Left lobe of liver (tissue), 2 donors: ENCODE data around the gene SLC35F4. TPM values are rescaled to one million over a fixed set of nuclear protein-coding genes. Genes with fewer than 3 reads are reported as not detected.
"Not testable (repeated sequence)": the region's sequence is repeated elsewhere in the genome, so short reads cannot be mapped to it uniquely, and the experiment has no call there.

Experiments
- ATAC-seq: fragments of 200-7000 bp; cut with Tn5 transposase; one replicate; pipeline ENCODE4 v1.9.1; 2020; ENCODE audit warnings: mild to moderate bottlenecking, moderate library complexity
- DNase-seq: peaks from one replicate; pipeline ENCODE4 v3.0.0-alpha.2; 2020; ENCODE audit warnings: low spot score
- total RNA-seq: library from RNA; stranded (reverse); gene quantifications from one replicate; pipeline ENCODE4 v1.2.1, GENCODE V29; 2021
- donor health status: DM: no; HTN: no; CAD: no; lungs with moderate emphysema.
- donor health status: DM: no; HTN: yes; CAD: no.

The SLC35F4 gene
- total RNA-seq, 1 donor from 2014 or later: not detected

GRCh38 chr14:57811998-57812546 lies 53.8 kb downstream of the SLC35F4 start:
- DNase-seq (no peak), ATAC-seq (no peak)

GRCh38 chr14:57809808-57810207 lies 56.1 kb downstream of the SLC35F4 start:
- DNase-seq: no peak
- no peak for ATAC-seq

- DNase-seq: no peak
- ATAC-seq: no peak
Measured at GRCh38 chr14:57797160-57797559, 68.7 kb downstream of the SLC35F4 start.

- DNase-seq (no peak), ATAC-seq (no peak)
Measured at GRCh38 chr14:57796556-57796955, 69.3 kb downstream of the SLC35F4 start.

- no peak for ATAC-seq
- DNase-seq: no peak
Measured at GRCh38 chr14:57785058-57785457, 80.8 kb downstream of the SLC35F4 start.

GRCh38 chr14:57771801-57772200 lies 94.1 kb downstream of the SLC35F4 start:
- ATAC-seq: no peak

GRCh38 chr14:57769863-57770523 lies 95.9 kb downstream of the SLC35F4 start:
- DNase-seq (no peak), ATAC-seq (no peak)

More at GRCh38 chr14:57771801-57772200, 94.1 kb downstream of the SLC35F4 start:
- no peak for DNase-seq

- ATAC-seq (no peak), DNase-seq (no peak)
Measured at GRCh38 chr14:57761800-57762199, 104.1 kb downstream of the SLC35F4 start.

GRCh38 chr14:57760896-57761295 lies 105.0 kb downstream of the SLC35F4 start:
- no peak for ATAC-seq
- no peak for DNase-seq

- DNase-seq (no peak), ATAC-seq (no peak)
Measured at GRCh38 chr14:57755018-57755521, 110.8 kb downstream of the SLC35F4 start.

GRCh38 chr14:57754527-57754926 lies 111.4 kb downstream of the SLC35F4 start:
- DNase-seq: no peak
- ATAC-seq: no peak

- ATAC-seq: no peak
- no peak for DNase-seq
Measured at GRCh38 chr14:57753821-57754220, 112.1 kb downstream of the SLC35F4 start.

GRCh38 chr14:57752142-57752695 lies 113.7 kb downstream of the SLC35F4 start:
- ATAC-seq, DNase-seq: not testable (repeated sequence)

GRCh38 chr14:57751400-57751799 lies 114.5 kb downstream of the SLC35F4 start:
- ATAC-seq: no peak
- no peak for DNase-seq

GRCh38 chr14:57749267-57749666 lies 116.6 kb downstream of the SLC35F4 start:
- DNase-seq: no peak

GRCh38 chr14:57748279-57748678 lies 117.6 kb downstream of the SLC35F4 start:
- ATAC-seq (no peak), DNase-seq (no peak)

More at GRCh38 chr14:57749267-57749666, 116.6 kb downstream of the SLC35F4 start:
- ATAC-seq: no peak

- ATAC-seq: no peak
- DNase-seq: no peak
Measured at GRCh38 chr14:57747036-57747435, 118.9 kb downstream of the SLC35F4 start.

- ATAC-seq (no peak), DNase-seq (no peak)
Measured at GRCh38 chr14:57746563-57746962, 119.3 kb downstream of the SLC35F4 start.

- ATAC-seq: no peak
- no peak for DNase-seq
Measured at GRCh38 chr14:57739516-57739915, 126.4 kb downstream of the SLC35F4 start.

- DNase-seq (no peak), ATAC-seq (no peak)
Measured at GRCh38 chr14:57737598-57737997, 128.3 kb downstream of the SLC35F4 start.

- no peak for DNase-seq
- ATAC-seq: no peak
Measured at GRCh38 chr14:57736391-57736790, 129.5 kb downstream of the SLC35F4 start.

- no peak for DNase-seq
- ATAC-seq: no peak
Measured at GRCh38 chr14:57735276-57735675, 130.6 kb downstream of the SLC35F4 start.
